GM21447 (cell line): Measurements from ENCODE around the gene CD55.
"Not testable (repeated sequence)": the region's sequence is repeated elsewhere in the genome, so short reads cannot be mapped to it uniquely, and the experiment has no call there.

ENCODE experiments used
- ATAC-seq: cut with Tn5 transposase; IDR thresholded peaks from one replicate; pipeline ENCODE4 v1.9.1; 2021; ENCODE audit not compliant: unreplicated experiment

The CD55 gene

DNA sequence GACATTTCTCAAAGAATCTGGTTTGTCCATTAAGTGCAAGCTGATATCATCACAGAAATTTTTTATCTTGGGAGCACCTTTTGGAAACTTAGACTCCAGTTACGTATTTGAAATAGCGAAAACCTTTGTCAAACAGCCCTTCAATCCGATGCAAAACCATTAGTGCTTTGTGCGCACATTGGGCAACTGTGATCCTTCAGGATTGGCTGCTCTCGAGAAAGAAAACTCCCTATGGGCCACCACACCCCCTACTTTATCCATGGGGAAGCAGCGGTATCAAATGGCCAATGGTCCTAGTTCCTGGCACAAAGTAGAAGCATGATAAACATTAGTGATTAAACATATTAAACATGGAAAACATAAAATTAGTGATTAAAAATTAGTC, 16.0 kb upstream of the CD55 start:
- ATAC-seq: no peak

DNA sequence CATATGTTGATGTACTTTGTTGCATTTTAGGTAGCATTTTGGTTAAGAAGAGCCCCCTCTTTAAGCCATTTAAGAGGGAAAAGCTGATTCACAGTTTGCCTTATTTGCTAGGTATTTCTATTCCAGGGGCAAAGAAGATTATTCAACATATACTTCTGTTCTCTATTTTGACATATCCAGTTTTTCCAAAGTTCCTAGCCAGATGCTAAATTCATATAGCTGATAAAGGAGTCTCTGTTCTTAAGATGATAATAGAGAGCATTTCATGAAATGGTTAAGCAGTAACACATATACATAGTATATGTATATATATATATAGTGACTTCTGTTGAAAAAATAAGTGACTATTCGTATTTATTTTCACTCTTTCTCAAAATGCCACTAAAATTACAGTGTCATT, 15.5 kb upstream of the CD55 start:
- no peak for ATAC-seq

DNA sequence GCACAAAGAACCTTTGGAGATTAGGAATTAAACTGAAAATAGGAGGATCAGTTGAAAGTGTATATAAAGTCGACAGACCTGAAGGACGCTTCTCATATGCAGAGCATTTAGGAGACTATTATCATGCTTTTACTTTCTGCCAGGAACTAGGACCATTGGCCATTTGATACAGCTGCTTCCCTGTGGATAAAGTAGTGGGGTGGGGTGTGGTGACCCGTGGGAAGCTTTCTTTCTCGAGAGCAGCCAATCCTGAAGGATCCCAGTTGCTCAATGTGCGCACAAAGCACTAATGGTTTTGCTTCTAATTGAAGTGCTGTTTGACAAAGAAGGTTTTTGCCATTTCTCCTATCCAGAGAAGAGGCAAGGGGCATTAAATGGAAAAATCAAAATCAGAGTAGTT, 14.9 kb upstream of the CD55 start:
- ATAC-seq: no peak

DNA sequence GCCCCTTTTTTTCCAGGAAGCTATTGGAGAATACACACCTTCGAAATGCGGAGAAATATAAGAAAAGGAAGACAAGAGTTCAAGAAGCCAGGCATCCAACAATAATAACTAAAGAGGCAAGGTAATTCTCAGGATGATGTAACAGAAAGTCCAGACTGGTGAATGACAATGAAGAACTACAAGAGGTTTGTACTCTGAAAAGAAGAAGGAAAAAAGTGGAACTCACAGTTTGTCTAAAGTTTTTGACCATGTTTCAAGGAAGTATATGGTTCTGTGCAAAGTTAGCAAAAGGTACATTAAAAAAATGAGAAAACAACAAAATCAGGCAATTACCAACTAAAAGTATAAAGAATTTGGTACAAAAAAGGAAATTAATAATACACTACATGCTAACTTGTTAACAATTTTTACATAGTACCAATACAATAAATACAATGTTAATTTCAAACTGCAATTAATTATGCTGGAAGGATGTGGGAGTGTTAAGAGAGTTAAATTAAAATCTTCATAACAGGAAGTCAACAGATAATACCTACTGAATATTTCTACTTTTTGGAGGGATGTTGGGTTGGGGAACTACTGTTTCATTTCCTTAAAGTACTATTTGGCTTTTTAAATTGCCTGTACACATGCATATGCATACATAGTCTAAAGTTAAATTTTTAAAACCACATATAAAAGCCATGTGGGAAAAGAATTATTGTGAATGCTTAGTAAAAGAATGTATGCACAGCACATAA, 12.9 kb upstream of the CD55 start:
- ATAC-seq: no peak

DNA sequence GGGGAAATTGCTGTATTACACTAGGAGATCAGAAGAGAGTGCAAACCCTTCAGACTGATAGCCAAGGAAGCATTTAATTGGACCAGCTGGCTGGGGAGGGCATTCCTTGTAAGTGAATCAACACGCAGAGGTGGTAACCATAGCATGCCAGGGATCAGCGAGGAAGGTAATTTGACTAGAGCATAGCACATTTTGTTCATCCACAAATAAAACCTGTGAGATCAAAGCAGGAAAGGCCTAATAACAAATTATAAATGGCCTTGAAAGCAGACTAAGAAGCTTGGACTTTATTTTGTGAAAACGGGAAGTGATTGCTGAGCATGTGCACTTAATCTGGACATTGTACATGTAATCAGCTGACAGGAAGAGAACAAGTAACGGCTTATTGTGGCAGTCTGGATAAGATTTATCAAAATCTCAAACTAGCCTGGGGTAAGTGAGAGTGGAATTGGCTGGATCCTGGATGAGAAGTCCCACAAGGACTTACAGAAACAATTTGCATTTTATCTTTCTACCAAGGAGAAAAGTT, 11.7 kb upstream of the CD55 start:
- no peak for ATAC-seq

DNA sequence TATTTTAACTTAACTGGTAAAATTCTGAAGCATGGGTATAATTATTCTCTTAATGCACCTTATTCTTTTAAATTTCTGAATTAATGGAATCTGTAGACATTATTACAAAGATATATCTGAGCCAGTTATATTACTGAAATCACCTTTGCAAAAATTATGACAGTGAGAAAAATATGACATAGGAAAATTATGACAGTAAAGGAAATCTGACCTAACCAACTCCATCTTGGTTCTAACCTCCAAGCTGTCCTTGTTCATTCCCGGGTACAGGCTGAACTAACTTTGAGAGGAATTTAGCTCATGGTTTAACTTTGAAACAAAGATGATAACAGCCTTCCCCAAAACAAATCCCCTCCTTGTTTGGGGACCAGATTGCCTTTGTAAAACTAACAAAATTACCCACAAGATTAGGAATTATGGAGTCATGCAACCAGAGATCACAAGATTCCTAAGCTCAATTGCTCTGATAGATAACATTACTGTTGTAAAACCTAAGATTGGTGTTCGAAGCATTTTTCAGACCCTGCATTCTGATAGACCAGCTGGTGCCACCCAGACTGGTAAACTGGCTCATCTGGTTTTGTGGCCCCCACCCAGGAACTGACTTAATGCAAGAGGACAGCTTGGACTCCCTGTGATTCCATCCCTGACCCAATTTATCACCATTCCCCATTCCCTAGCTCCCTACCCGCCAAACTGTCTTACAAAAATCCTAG, 9.4 kb upstream of the CD55 start:
- ATAC-seq: no peak

DNA sequence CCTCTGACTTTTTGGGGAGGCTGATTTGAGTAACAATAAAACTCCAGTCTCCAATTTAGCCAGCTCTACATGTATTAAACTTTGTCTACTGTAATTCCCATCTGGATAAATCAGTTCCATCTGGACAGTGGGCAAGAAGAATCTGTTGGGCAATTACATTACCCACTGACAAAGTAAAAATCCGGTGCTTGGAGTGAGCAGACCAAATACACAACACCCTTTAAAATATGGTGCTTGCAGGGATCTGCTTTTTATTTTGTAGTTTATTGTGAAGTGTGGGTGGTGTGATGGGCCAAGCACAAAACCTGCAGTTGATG, 8.9 kb upstream of the CD55 start:
- ATAC-seq: no peak

DNA sequence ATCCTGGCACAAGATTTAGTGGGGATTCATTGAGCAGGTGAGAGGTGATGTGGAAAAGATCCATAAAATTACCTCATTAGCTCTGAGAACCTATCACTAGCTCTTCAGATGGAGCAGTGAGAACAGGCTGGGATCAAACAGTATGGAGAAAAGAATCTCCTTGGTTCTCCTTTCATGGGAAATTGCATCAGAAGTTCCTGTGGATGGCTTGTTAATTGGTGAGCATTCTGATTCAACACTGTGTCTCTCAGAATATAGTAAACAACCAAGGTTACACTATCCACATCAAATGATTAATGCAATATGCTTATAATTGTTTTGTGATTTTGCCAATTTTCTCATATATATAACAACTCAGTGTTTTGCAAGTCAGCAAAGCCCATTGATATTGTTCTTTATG, 8.3 kb upstream of the CD55 start:
- no peak for ATAC-seq

DNA sequence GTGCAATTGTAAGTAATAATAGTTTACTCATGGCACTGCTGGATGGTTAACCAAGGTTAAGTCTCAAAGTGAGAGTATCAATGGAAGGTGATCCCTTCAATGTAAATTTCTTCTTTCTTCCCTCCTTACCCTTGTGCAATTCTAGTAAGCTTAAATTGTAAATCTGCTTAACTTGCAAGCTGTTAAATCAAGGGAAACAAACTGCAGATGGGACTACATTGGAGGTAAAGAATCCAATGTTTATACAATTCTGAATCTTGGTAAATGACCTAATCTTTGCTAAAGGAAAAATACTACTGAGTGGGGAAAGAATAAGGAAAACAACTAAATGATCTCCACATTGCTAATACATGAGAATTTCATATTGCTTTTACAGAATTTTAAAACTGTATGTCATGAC, 6.7 kb upstream of the CD55 start:
- no peak for ATAC-seq

DNA sequence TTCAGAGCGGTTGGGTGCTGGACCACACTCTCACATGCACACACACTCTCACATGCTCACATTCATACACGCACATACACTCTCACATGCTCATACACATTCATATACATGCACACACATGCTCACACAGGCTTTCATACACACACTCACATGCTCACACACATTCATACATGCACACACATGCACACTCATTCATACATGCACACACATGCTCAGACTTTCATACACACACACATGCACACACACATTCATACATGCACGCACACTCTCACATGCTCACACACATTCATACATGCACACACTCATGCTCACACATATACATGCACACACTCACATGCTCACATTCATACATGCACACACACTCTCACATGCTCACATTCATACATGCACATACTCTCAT, 6.0 kb upstream of the CD55 start:
- ATAC-seq: no peak

DNA sequence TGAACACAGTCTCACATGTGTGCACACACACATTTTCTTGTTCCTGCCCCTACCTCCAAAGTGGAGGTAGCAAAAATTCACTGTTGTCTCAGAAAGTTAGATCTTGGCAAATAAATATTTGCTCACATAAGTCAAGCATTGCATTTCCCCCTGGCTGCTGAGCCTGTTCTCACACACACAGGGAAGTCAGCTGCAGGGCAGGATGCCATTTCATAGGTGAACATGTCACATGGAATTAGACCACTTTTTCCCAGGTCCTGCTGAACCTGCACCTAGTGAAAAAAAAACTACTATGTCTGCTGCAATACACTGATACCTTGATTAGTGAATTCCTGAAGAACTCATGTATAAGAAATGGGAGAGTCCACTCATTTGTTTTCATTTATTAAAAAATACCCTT, 5.3 kb upstream of the CD55 start:
- ATAC-seq: no peak

DNA sequence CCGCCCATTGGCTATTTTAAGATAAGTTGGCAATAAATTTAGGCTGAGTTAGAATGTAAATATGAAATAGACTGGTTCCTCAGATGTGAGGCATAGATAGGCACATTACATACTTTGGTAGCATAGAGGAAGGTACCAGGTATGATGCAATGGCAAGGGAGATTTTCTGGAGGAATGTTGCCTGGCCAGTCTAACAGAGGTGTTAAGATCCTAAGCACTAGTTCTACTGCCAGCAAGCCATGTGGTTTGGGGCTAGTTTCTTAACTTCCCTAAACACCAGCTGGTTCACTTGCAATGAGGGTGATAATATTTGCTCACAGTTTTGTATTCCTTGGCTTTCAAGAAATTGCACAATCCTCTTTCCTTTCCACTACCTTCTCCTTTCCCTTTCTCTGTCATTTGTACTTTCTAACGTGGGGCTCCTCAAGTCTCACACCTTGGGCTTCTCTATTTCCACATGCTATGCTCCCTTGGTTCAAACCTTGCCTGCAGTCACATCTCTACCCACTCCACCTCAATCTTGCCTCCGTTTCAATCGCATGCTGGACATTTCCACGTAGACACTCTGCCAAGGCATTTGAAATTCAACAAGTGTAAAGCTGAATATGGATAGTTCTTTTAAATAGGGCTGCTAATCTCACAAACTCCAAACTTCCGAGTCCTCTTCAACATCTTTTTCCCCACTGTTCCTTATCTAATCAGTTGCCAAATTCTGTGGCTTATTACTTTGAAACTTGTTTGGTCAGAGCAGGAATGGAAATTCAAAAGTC, 4.7 kb upstream of the CD55 start:
- ATAC-seq: no peak

DNA sequence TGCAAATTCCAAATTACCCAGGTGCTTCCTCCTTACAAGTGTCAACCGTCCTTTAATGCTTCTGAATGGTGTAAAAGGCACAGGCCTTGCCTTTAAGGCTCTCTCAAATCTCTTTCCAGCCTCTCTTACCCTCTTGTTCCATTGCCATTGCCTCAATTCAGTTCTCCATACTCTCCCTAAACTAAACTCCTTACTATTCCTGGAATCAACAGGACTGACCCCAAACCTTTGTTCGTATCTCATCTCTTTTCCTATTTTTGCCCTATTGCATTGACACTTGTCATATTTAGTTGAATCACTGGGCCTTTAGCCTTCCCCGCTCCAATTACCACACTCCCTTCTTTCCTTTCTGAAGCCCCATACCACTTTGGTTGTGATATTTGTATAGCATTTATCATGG, 3.9 kb upstream of the CD55 start:
- ATAC-seq: no peak

DNA sequence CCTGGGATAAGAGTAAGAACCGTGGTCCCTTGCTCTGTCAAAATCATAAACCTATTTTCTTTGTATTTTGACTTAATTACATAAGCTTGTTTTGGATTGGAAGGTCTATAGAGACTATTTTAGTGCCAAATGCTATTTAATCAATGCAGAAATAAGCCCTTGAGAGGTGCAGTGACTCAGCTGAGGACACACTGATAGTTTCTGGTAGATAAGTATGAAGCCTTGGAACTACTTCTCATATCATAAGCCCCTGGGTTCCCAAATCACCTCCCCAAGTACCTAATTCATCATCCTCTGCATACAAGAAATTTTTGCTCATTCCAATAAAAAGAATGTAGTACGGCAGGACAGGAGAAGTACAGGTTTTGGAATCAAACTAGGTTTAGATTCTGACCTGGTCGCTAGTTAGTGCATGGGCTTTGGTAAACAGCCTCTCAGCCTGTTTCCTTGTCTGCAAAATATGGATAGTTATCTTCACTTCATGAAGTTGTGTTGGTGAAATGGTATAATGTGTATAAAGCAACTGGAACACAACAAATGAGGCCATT, 3.3 kb upstream of the CD55 start:
- ATAC-seq: no peak

DNA sequence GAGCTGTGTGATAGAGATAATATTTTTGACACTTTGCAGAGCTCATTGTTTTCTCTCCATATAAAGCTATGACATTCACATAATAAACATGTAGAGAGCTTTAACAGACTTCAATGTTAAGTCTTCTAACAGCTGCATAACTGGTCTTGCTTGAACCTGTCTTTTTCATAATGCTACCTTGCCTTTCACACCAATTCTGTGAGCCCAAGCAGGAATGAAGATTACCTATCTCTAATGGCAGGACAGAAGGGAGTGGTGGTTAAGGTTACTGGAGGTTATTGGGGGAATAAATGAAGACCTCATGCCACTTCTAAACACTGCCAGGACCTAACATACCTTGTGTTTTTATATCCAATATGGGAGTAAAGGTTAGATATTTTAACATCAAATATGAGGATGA, 2.3 kb upstream of the CD55 start:
- ATAC-seq: no peak

DNA sequence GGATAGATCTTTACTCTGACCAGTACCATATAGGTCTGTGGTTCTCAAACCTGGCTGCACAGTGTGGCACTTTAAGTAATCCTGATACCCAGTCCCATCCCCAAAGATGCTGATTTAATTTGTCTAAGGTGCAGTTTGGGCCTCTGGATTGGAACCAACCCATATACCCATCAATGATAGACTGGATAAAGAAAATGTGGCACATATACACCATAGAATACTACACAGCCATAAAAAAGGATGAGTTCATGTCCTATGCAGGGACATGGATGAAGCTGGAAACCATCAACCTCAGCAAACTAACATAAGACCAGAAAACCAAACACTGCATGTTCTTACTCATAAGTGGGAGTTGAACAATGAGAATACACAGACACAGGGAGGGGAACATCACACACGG, 1.4 kb upstream of the CD55 start:
- ATAC-seq: not testable (repeated sequence)

DNA sequence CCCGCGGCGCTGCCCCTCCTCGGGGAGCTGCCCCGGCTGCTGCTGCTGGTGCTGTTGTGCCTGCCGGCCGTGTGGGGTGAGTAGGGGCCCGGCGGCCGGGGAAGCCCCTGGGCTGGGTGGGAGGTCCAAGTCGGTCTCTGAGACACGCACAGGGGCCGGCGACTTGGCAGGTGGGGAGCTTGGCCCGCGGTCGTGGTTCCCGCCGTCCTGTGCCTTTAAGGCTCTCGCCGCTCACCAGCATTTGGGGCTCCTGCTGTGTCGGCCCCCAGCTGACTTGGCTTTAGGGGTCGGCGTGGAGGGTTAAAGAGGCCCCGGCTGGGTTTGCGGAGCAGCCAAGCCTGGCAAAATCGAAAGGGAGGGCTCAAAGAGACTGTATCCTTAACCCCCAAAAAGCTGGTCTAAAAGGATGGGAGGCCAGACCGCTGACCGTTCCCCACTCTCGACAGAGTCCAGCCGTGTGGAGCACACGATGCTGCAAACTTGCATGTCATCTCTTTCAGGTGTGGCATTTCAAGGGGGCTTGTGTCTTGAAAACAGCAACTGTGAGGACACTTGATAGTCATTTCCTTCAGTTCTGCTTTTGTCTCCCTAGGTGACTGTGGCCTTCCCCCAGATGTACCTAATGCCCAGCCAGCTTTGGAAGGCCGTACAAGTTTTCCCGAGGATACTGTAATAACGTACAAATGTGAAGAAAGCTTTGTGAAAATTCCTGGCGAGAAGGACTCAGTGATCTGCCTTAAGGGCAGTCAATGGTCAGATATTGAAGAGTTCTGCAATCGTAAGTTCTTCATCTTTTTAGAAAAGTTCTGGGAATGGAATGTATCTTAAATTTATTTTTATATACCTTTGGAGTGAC, 540 bp downstream of the CD55 start:
- peak; percentile 6 for ATAC-seq

DNA sequence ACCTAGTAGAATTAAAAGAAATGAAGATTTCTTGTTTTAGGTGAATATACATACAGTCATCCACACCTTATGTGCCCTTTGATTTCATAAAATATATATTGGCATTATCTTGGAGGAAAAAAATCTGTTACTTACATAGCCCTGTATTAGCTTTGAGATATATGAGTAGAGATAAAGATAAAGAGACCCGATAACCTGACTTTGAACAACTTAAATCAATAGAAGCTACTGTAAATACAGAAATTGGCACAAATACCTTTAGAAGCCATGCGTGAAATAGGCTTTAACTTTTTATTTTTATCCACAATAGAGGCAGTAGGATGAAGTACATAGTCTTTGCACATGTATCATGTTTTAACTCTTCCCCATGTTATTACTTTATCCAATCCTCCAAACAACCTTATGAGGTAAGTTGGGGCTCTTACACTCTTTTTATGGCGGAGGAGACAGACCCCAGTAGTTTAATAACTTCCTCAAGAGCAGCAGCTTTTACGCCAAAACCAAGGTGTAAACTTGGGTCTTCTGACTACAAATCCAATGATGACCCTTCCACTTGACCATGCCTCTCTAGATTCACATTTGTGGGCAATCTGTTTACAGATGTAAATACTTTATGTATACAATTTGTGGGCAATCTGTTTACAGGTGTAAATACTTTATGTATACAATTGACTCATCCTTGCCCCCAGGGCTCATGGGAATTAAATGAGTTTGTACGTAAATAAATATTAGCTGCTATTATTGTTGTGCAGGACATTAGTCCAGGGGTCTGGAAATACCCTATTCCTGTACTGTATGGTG, 2.1 kb downstream of the CD55 start:
- no peak for ATAC-seq

DNA sequence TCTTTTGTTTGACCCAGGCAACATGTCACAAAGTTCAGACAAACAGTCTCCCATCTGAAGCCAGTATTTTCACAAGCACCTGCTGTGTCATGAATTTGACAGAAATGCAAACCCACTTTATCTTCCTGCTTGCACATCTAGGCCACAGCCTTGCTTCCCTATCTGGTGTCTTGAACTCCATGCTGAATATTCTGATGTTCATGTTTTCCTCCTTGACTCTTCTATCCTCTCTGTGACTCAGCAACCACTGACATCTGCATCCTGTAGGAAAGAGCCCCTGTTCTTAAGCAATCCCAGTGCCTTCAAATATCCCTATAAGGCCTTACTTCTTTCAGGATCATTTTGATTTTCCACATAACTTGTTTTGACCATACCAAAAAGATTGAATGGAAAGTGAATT, 6.5 kb downstream of the CD55 start:
- ATAC-seq: no peak

DNA sequence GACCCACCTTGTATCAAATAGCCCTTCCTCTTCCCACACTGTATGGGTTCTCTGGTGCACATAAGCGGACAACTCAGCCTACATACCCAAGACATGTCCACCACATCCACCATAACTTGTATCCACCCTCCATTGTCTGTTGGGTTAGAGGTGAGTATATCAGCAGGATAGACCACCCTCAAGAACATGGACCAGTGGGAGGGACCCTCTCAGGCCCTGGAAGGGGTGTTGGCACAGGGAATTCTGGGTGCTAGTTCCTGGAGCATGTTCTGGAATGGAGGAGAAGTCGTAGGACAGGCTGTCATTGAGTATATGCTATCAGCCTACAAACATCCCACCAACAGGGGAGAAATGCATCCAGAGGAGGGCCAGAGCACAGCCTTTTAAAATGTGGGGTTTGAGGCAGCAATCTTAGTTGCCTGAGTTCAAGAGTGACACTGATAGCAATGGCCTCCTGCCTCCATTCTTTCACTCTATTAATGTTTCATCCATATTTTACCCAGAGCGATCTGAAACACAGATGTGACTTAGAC, 7.5 kb downstream of the CD55 start:
- no peak for ATAC-seq
